Thyroid gland (tissue), 4 donors: ENCODE measurements around the gene ACAA2.

ENCODE experiments used
- CTCF ChIP-seq, 6 experiments: fragments of 200-600 bp in 3 of 6; fragments of 450-650 bp in 3 of 6; sonication (generic) in 3 of 6; IDR thresholded peaks; one replicate each; pipeline ENCODE4 v1.5.1; 2016 to 2019; ENCODE audit warnings: antibody characterized with exemption in 6 of 6, mild to moderate bottlenecking in 2 of 6, inconsistent platforms in 1 of 6, moderate library complexity in 1 of 6
- POLR2A ChIP-seq, 2 donors: fragments of 450-650 bp; IDR thresholded peaks; one replicate each; pipeline ENCODE4 v1.6.1; 2017; ENCODE audit warnings: antibody characterized with exemption in 2 of 2, mild to moderate bottlenecking in 2 of 2, moderate library complexity in 1 of 2

GRCh38 chr18:49756671-49757362 lies 56.5 kb downstream of the ACAA2 start:
- TF ChIP-seq CTCF (IDR thresholded peaks at IDR 0.05): no peak
- TF ChIP-seq POLR2A (IDR thresholded peaks at IDR 0.05): no peak
